Endothelial cell of umbilical vein (primary cell): ENCODE data around the gene ENC1. TPM values are rescaled to one million over a fixed set of nuclear protein-coding genes. Genes with fewer than 3 reads are reported as not detected.

ENCODE experiments used
- BruUV-seq: library from RNA; stranded (reverse); fragments of 400-500 nt; replicated peaks from 2 replicates; lab custom pipeline; 2021; lab: Mats Ljungman, UMichigan
- CTCF ChIA-PET: fragments of 300-600, 350-600 bp; sonication (Branson Sonifier 250); formaldehyde crosslinking; loops from one replicate; lab custom pipeline; 2021; ENCODE audit warnings: antibody characterized with exemption, inconsistent platforms; lab: Charles Lee
- POLR2A ChIA-PET: fragments of 300-600, 350-600 bp; sonication (Branson Sonifier 250); formaldehyde crosslinking; loops from one replicate; lab custom pipeline; 2021; ENCODE audit warnings: antibody characterized with exemption, inconsistent platforms; lab: Charles Lee
- DNase-seq: peaks from one replicate; pipeline ENCODE4 v3.0.0-alpha.2; 2011; ENCODE audit warnings: low read depth, low spot score
- FAIRE-seq: peaks from 2 replicates; lab custom pipeline; 2011; peaks lifted over from hg19 to GRCh38; lab: Jason Lieb, UNC
- H2AFZ ChIP-seq: 2 replicates; pipeline ENCODE4 v1.6.0; 2012; ENCODE audit warnings: low read depth, low read length, control low read depth, inconsistent platforms
- H3K27ac ChIP-seq: 2 replicates; pipeline ENCODE4 v1.5.1; 2011; ENCODE audit warnings: low read depth, mild to moderate bottlenecking, control low read depth, low read length, moderate library complexity; ENCODE audit not compliant: insufficient read depth
- H3K27me3 ChIP-seq, 2 experiments: 2 replicates each; pipeline versions ENCODE4 v1.6.0 to v1.6.1; 2011; ENCODE audit warnings: low read length in 2 of 2, mixed read lengths in 1 of 2; ENCODE audit not compliant: control insufficient read depth in 2 of 2, insufficient read depth in 2 of 2
- H3K36me3 ChIP-seq, 2 experiments: 2 replicates in 1 of 2; 3 replicates in 1 of 2; pipeline ENCODE4 v1.5.1; 2011; ENCODE audit warnings: low read length in 2 of 2, mild to moderate bottlenecking in 1 of 2, moderate library complexity in 1 of 2; ENCODE audit not compliant: control insufficient read depth in 2 of 2, insufficient read depth in 2 of 2; ENCODE audit errors: extremely low read depth in 1 of 2
- H3K4me1 ChIP-seq: 3 replicates; pipeline ENCODE4 v1.5.1; 2011; ENCODE audit warnings: mild to moderate bottlenecking, low read length; ENCODE audit not compliant: control insufficient read depth, insufficient read depth; ENCODE audit errors: extremely low read depth
- H3K4me2 ChIP-seq: 2 replicates; pipeline ENCODE4 v1.6.1; 2011; ENCODE audit warnings: low read length, control low read depth, mixed read lengths; ENCODE audit not compliant: insufficient read depth
- H3K4me3 ChIP-seq, 3 experiments: fragments of 200-600 bp in 1 of 3; sonication (generic), shearing (Covaris generic) in 1 of 3; replicated peaks in 1 of 3; 2 replicates each; pipeline ENCODE4 v1.5.1; 2011 to 2016; ENCODE audit warnings: control low read depth in 3 of 3, low read length in 3 of 3, mild to moderate bottlenecking in 2 of 3, inconsistent platforms in 1 of 3, low read depth in 1 of 3, moderate library complexity in 1 of 3; ENCODE audit not compliant: insufficient read depth in 1 of 3
- H3K79me2 ChIP-seq: 2 replicates; pipeline ENCODE4 v1.6.0; 2012; ENCODE audit warnings: low read length, inconsistent platforms; ENCODE audit not compliant: control insufficient read depth, insufficient read depth
- H3K9ac ChIP-seq: replicated peaks from 2 replicates; pipeline ENCODE3; 2011; ENCODE audit warnings: low read length, control low read depth; ENCODE audit not compliant: insufficient read depth; ENCODE audit errors: extremely low read depth
- H3K9me1 ChIP-seq: replicated peaks from 3 replicates; pipeline ENCODE4 v1.6.0; 2011; ENCODE audit warnings: mild to moderate bottlenecking, low read length; ENCODE audit not compliant: control insufficient read depth, insufficient read depth; ENCODE audit errors: extremely low read depth
- H3K9me3 ChIP-seq: replicated peaks from 2 replicates; pipeline ENCODE4 v1.5.1; 2012; ENCODE audit warnings: low read length, inconsistent platforms; ENCODE audit not compliant: control insufficient read depth, insufficient read depth
- H4K20me1 ChIP-seq: replicated peaks from 2 replicates; pipeline ENCODE3; 2011; ENCODE audit warnings: mild to moderate bottlenecking, low read length; ENCODE audit not compliant: control insufficient read depth, insufficient read depth; ENCODE audit errors: extremely low read depth
- CTCF ChIP-seq, 2 donors: IDR thresholded peaks; 1 replicate in 1 of 2; 2 replicates in 1 of 2; pipeline ENCODE4 v1.5.1; 2011; ENCODE audit warnings: low read length in 2 of 2, mild to moderate bottlenecking in 2 of 2, moderate library complexity in 2 of 2, control low read depth in 1 of 2, inconsistent platforms in 1 of 2, low read depth in 1 of 2; ENCODE audit not compliant: insufficient read depth in 1 of 2; ENCODE audit errors: extremely low read depth in 1 of 2
- EZH2 ChIP-seq: IDR thresholded peaks from 2 replicates; pipeline ENCODE4 v1.6.1; 2012; ENCODE audit warnings: borderline replicate concordance, low read depth, mild to moderate bottlenecking, moderate library complexity, low read length, inconsistent platforms; ENCODE audit not compliant: severe bottlenecking
- FOS ChIP-seq: IDR thresholded peaks from 2 replicates; pipeline ENCODE4 v1.6.1; 2011; ENCODE audit warnings: mild to moderate bottlenecking, low read length, moderate library complexity, borderline replicate concordance; ENCODE audit not compliant: insufficient read depth
- GATA2 ChIP-seq: IDR thresholded peaks from 2 replicates; pipeline ENCODE4 v1.7.0; 2011; ENCODE audit warnings: low read depth, mild to moderate bottlenecking, moderate library complexity, mixed read lengths, low read length; ENCODE audit not compliant: insufficient read length, insufficient read depth
- MAX ChIP-seq: IDR thresholded peaks from 2 replicates; pipeline ENCODE4 v1.6.1; 2011; ENCODE audit not compliant: insufficient read depth, insufficient read length
- MYC ChIP-seq: IDR thresholded peaks from one replicate; pipeline ENCODE4 v1.6.1; 2011; ENCODE audit warnings: mild to moderate bottlenecking, low read depth, low read length
- POLR2A ChIP-seq: IDR thresholded peaks from 2 replicates; pipeline ENCODE4 v1.6.1; 2012; ENCODE audit warnings: low read depth, mild to moderate bottlenecking, control low read depth, low read length
- POLR2AphosphoS5 ChIP-seq: IDR thresholded peaks from 2 replicates; pipeline ENCODE4 v1.6.1; 2012; ENCODE audit warnings: low read depth, mild to moderate bottlenecking, control low read depth, low read length, moderate library complexity; ENCODE audit not compliant: insufficient read depth
- dilution Hi-C: fragments of 300-500 bp; cut with MboI; formaldehyde crosslinking; loops from one replicate; pipeline ENCODE4 v1.15.0; 2019; ENCODE audit warnings: low sequenced_read_pairs; ENCODE audit not compliant: extremely low pct_ligation_motif_present
- intact Hi-C: fragments of 100-400 bp; cut with micrococcal nuclease; formaldehyde crosslinking; loops from one replicate; pipeline ENCODE4 v1.10.0; 2022
- polyA plus RNA-seq, 4 experiments: library from polyadenylated mRNA; depleted of rRNA in 3 of 4; stranded (reverse) in 3 of 4; unstranded in 1 of 4; fragments of >200 nt; gene quantifications; 2 replicates each; pipeline versions ENCODE4 v1.2.1 to v1.2.3, GENCODE V29; 2011 to 2012; ENCODE audit warnings: missing spikeins in 1 of 4
- total RNA-seq: library from RNA; stranded (reverse); gene quantifications from 2 replicates; pipeline ENCODE4 v1.2.3, GENCODE V29; 2021

ENC1 gene
- total and polyA plus RNA-seq, 2 donors (not counting 3 experiments of a cell fraction or from before 2014, with no cell fraction given) = 42.2 to 53.3 TPM

GRCh38 chr5:74686962-74687751 lies 46.6 kb upstream of the ENC1 start:
- no peak overlapping the region for H2AFZ ChIP-seq
- ChIA-PET CTCF (interaction anchor here (0.6 to 1.8 kb wide), 4 partner anchors 10 to 38 kb away, joined by 4 to 6 read pairs (median 6); no protein-coding TSS in a partner anchor), POLR2A (no interaction called here)
- H3K36me3 ChIP-seq = peaks cover 2 to 3% of the 10 kb centered on the region in 2 experiments
- no peak for TF ChIP-seq EZH2
- TF ChIP-seq FOS = no peak
- no peak for TF ChIP-seq CTCF (IDR thresholded peaks at IDR 0.05; ENCODE audit: extremely low read depth in 1 of 2, insufficient read depth in 1 of 2, low read depth in 1 of 2, low read length in 2 of 2)
- no peak for TF ChIP-seq POLR2AphosphoS5
- TF ChIP-seq POLR2A = no peak
- TF ChIP-seq MYC = no peak
- TF ChIP-seq GATA2 = no peak
- no peak for TF ChIP-seq MAX
- intact Hi-C loops = no loop called here
- peaks cover 18% of the 10 kb centered on the region for H3K4me1 ChIP-seq
- BruUV-seq = no TSS peak
- H3K27me3 ChIP-seq = no peaks in the 10 kb centered on the region
- H3K9me3 ChIP-seq = no peaks in the 10 kb centered on the region
- peak; percentile 12 for DNase-seq
- FAIRE-seq = peak; percentile 37
- H3K9me1 ChIP-seq = no peaks in the 10 kb centered on the region
- no peak overlapping the region for H3K9ac ChIP-seq
- H3K79me2 ChIP-seq = peaks cover 23% of the 10 kb centered on the region
- no peak overlapping the region for H3K27ac ChIP-seq
- dilution Hi-C loops = no loop called here
- peak overlapping the region; percentile 63 for H3K4me2 ChIP-seq
- H4K20me1 ChIP-seq = no peaks in the 10 kb centered on the region
- peak overlapping the region in 1 of 3 experiments; percentile 2 for H3K4me3 ChIP-seq
